ENCODE results near the gene GMPPB. TPM values are rescaled to one million over a fixed set of nuclear protein-coding genes. Genes with fewer than 3 reads are reported as not detected.

GMPPB gene
- total RNA-seq, 1 donor from 2014 or later, result 50.4 TPM

DNA sequence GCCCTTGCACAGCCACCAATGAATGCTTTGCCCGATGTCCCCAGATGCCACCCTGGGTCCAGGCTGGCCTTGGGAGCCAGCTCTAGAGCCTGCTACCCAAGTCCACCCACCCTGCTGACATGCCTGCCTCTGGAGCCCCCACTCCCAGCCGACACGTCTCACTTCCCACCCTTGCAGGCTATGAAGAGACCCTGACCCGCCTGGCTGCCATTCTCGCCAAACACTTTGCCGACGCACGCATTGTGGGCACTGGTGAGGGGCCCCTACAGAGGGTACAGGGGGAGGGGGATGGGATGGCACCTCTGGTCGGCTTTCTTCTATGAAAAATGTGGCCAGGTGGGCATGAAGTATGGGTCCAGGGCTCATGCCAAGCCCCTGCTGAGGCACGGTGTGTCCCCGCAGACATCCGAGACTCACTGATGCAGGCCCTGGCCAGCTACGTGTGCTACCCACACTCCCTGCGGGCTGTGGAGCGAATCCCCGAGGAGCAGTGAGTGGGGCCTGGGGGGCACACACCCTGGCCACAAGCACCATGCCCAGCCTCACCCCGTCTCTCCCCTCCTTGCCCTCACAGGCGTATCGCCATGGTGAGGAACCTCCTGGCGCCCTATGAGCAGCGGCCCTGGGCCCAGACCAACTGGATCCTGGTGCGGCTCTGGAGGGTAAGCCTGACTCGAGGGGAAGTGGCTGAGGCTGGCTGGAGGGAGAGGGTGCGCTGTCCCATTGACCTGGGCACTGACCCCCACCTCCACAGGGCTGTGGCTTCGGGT is 10.2 kb downstream of the GMPPB start:
- TF ChIP-seq, protein P1, sequence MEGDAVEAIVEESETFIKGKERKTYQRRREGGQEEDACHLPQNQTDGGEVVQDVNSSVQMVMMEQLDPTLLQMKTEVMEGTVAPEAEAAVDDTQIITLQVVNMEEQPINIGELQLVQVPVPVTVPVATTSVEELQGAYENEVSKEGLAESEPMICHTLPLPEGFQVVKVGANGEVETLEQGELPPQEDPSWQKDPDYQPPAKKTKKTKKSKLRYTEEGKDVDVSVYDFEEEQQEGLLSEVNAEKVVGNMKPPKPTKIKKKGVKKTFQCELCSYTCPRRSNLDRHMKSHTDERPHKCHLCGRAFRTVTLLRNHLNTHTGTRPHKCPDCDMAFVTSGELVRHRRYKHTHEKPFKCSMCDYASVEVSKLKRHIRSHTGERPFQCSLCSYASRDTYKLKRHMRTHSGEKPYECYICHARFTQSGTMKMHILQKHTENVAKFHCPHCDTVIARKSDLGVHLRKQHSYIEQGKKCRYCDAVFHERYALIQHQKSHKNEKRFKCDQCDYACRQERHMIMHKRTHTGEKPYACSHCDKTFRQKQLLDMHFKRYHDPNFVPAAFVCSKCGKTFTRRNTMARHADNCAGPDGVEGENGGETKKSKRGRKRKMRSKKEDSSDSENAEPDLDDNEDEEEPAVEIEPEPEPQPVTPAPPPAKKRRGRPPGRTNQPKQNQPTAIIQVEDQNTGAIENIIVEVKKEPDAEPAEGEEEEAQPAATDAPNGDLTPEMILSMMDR (conservative IDR thresholded peaks at IDR 0.05; ENCODE audit: low read depth, low read length), result no peak
- no peak for DNase-seq (ENCODE audit: low read depth)

GRCh38 chr3:49712631-49713317 is 11.0 kb downstream of the GMPPB start:
- TF ChIP-seq, protein P1 (conservative IDR thresholded peaks at IDR 0.05; ENCODE audit: low read depth, low read length), result no peak
- no peak overlapping the region for H3K4me3 ChIP-seq (ENCODE audit: low read depth, low read length)
- no peak for DNase-seq (ENCODE audit: low read depth)

More for the DNA sequence above, 10.2 kb downstream of the GMPPB start:
- no peak overlapping the region for H3K4me3 ChIP-seq (ENCODE audit: low read depth, low read length)

DNA sequence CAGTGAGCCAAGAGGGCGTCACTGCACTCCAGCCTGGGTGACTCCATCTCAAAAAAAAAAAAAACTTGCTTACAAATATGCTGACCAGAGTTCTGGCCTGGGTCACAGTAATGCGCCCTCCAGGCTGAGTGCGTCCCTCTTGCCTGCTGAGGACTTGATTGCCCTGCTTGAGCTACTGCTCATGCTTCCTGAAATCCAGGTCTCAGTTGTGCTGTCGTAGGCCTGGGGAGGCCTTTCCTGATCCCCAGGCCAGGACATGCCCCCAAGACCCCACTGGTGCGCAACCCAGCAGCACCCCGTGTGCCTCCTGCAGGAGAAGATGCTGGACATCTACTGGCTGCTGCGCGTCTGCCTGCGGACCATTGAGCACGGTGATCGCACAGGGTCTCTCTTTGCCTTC is 11.6 kb downstream of the GMPPB start:
- TF ChIP-seq, protein P1 (conservative IDR thresholded peaks at IDR 0.05; ENCODE audit: low read depth, low read length), result no peak

GRCh38 chr3:49711489-49711888 is 12.3 kb downstream of the GMPPB start:
- TF ChIP-seq, protein P1 (conservative IDR thresholded peaks at IDR 0.05; ENCODE audit: low read depth, low read length), result no peak

More for the DNA sequence above, 11.6 kb downstream of the GMPPB start:
- H3K4me3 ChIP-seq (ENCODE audit: low read depth, low read length), result no peak overlapping the region
- DNase-seq (ENCODE audit: low read depth), result no peak

DNA sequence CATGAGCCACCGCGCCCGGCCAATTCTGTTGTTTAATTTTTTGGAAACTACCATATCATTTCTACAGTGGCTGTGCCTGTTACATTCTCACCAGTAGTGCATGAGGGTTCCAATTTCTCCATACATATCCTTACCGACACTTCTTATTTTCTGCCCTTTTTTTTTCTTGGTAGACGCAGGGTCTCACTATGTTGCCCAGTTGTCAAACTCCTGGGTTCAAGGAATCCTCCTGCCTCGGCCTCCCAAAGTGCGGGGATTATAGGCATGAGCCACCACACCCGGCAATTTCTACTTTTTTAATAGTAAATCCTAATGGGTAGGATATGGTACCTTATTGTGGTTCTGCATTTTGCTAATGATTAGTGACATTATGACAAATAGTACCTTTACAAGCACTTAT is 13.9 kb downstream of the GMPPB start:
- DNase-seq (ENCODE audit: low read depth), result no peak
- TF ChIP-seq, protein P1 (conservative IDR thresholded peaks at IDR 0.05; ENCODE audit: low read depth, low read length), result no peak
- H3K4me3 ChIP-seq (ENCODE audit: low read depth, low read length), result no peak overlapping the region

More at GRCh38 chr3:49711489-49711888, 12.3 kb downstream of the GMPPB start:
- no peak overlapping the region for H3K4me3 ChIP-seq (ENCODE audit: low read depth, low read length)
- DNase-seq (ENCODE audit: low read depth), result no peak

- no peak for DNase-seq (ENCODE audit: low read depth)
- TF ChIP-seq, protein P1 (conservative IDR thresholded peaks at IDR 0.05; ENCODE audit: low read depth, low read length), result no peak
- no peak overlapping the region for H3K4me3 ChIP-seq (ENCODE audit: low read depth, low read length)
Measured at GRCh38 chr3:49707113-49707480, 16.7 kb downstream of the GMPPB start.
